Stimulated activated CD4-positive, alpha-beta T cell treated with anti-CD3 and anti-CD28 coated beads, Interleukin-12 subunit alpha, Interleukin-12 subunit beta, amount 100 ng/mL, for 48 hours (primary cell): ENCODE results near the gene EMID1.
"Not testable (repeated sequence)": the region's sequence is repeated elsewhere in the genome, so short reads cannot be mapped to it uniquely, and the experiment has no call there.

Source experiments
- DNase-seq, 3 donors: peaks; one replicate each; pipeline ENCODE4 v3.0.0-alpha.2; 2020; ENCODE audit warnings: low read depth in 2 of 3, low spot score in 1 of 3

The EMID1 gene

GRCh38 chr22:29226351-29226981 is 20.8 kb downstream of the EMID1 start:
- DNase-seq = no peak

- DNase-seq = no peak
These were observed 25.5 kb downstream of the EMID1 start for GRCh38 chr22:29230972-29231875.

GRCh38 chr22:29231971-29232959 is 26.6 kb downstream of the EMID1 start:
- DNase-seq = no peak

GRCh38 chr22:29233277-29233877 is 27.7 kb downstream of the EMID1 start:
- DNase-seq = no peak

- DNase-seq = not testable (repeated sequence)
These were observed 34.8 kb downstream of the EMID1 start for GRCh38 chr22:29240481-29240880.

GRCh38 chr22:29243874-29244446 is 38.3 kb downstream of the EMID1 start:
- DNase-seq = no peak

- no peak for DNase-seq
These were observed 39.3 kb downstream of the EMID1 start for GRCh38 chr22:29244785-29245625.

GRCh38 chr22:29245626-29246385 is 40.1 kb downstream of the EMID1 start:
- peak; percentile 52 to 70 (median 61) for DNase-seq

- not testable (repeated sequence) for DNase-seq
These were observed 42.2 kb downstream of the EMID1 start for GRCh38 chr22:29247891-29248290.

GRCh38 chr22:29251265-29251664 is 45.6 kb downstream of the EMID1 start:
- DNase-seq = no peak

GRCh38 chr22:29251981-29252911 is 46.5 kb downstream of the EMID1 start:
- DNase-seq = no peak

- DNase-seq = no peak
These were observed 48.0 kb downstream of the EMID1 start for GRCh38 chr22:29253561-29254285.

- DNase-seq = no peak
These were observed 48.6 kb downstream of the EMID1 start for GRCh38 chr22:29254286-29254660.

GRCh38 chr22:29255064-29255621 is 49.4 kb downstream of the EMID1 start:
- DNase-seq = no peak

- no peak for DNase-seq
These were observed 51.1 kb downstream of the EMID1 start for GRCh38 chr22:29256606-29257325.

- no peak for DNase-seq
These were observed 52.1 kb downstream of the EMID1 start for GRCh38 chr22:29257751-29258181.
